ENCODE results near the gene CHP1.

DNA sequence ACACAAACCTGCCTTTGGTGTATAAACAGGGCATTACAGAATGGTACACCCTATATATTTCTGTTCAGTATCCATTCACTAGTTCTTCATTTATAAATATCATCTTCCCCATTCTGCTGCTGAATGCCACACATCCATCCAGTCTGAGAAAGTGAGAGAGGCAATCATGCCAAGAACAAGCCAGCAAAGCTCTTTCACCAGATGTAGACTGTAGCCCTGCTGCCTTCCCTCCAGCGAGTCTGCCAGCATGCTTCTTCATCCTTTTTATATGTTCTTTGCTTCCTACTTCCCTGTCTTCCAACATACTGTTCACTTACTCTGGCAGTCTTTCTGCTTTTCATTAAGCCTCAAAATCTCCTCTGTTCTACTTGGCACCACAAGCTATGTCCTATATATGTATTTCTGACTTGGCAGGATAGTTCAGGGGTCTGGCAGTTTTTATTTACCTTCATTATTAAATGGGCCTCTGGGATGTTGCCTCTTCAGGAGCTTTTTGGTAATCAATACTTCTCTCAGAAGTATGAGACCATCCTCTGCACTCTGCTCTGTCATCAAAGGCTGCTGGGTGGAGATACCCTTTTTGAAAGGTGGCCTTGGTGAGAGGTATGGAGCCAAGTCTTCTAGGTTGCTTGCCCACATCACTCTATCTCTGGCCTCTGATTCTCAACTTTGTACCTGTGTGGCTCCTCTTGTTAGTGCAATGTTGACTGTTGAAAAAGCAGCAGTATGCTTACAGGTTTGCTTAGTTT, 48.6 kb downstream of the CHP1 start:
- TF ChIP-seq, protein P1, sequence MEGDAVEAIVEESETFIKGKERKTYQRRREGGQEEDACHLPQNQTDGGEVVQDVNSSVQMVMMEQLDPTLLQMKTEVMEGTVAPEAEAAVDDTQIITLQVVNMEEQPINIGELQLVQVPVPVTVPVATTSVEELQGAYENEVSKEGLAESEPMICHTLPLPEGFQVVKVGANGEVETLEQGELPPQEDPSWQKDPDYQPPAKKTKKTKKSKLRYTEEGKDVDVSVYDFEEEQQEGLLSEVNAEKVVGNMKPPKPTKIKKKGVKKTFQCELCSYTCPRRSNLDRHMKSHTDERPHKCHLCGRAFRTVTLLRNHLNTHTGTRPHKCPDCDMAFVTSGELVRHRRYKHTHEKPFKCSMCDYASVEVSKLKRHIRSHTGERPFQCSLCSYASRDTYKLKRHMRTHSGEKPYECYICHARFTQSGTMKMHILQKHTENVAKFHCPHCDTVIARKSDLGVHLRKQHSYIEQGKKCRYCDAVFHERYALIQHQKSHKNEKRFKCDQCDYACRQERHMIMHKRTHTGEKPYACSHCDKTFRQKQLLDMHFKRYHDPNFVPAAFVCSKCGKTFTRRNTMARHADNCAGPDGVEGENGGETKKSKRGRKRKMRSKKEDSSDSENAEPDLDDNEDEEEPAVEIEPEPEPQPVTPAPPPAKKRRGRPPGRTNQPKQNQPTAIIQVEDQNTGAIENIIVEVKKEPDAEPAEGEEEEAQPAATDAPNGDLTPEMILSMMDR (IDR thresholded peaks at IDR 0.05) = no peak
- TF ChIP-seq EZH2 (IDR thresholded peaks at IDR 0.05; ENCODE audit: borderline replicate concordance, insufficient read depth, low read depth, low read length, poor library complexity, severe bottlenecking) = no peak
